ENCODE data around the gene MDP1. TPM values are rescaled to one million over a fixed set of nuclear protein-coding genes. Genes with fewer than 3 reads are reported as not detected.

MDP1 gene
- total RNA-seq, 2 experiments from 2014 or later, result 4.5 to 11.7 TPM

DNA sequence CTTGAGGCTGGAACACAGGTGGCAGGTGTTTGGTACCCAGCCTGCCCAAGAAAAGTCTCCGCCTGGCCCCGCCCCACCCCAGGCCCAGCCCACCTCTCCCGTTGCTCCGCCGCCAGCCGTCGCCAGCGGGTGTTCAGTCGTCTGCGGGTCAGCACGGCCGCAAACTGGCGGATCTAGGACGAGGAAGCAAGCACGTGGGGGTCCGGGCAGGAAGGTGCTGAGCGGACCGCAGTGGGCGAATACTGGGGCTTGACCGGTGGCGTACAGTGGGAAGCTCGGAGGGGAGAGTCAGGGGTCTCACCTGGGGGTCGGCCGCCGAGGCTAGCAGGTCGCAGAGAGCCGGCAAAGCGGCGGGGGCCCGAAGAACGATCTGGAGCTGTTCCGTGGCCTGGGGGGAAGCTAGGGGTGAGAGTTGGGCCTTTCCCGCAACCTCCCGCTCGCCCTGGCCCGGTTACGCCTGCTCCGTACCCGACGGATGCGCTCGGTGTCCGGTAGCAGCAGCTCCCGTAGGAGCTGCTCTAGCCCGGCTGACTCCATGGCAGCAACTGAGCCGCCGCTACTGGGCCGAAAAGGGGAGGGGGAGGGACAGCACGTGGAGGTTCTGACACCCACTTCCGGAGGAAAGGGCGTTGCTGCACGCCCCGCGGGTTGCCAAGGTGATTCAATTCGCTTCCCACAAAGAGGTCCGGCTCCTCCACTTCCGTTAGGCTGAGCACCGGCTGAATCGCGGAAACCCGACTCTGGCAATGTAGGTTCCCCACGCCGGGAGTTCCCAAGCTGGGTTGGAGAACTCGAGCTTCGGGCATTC, 27.4 kb downstream of the MDP1 start, which contains the start of gene IPO4:
Gene IPO4 (minus strand): TSS at position 566 of the 808 bp plus-strand sequence. CDS start 29 bp downstream, at position 537.
- Mint-ChIP-seq H3K27ac (peak within 1 kb of the TSS; percentile 83), H3K36me3 (ENCODE audit: low read depth) (peaks cover 42% of the 10 kb centered on the region), H3K4me3 (peak within 1 kb of the TSS; percentile 89), H3K4me1 (peaks cover 40% of the 10 kb centered on the region), H3K9me3 (ENCODE audit: low read depth) (no peaks in the 10 kb centered on the region), H3K27me3 (no peaks in the 10 kb centered on the region)
- DNase-seq (peak; percentile 97), ATAC-seq (peak; percentile 92)
- intact Hi-C loops (cut with DNase I, micrococcal nuclease), result loop anchor here (1.0 to 2.0 kb wide), 13 partner anchors 16 to 111 kb away; partner anchors contain the start of genes DCAF11 (in 2 of the 2), IRF9 (in 2 of the 2), NRL (in 2 of the 2) and PSME1 (in 2 of the 2)
- ChIA-PET POLR2A (interaction anchor here (0.5 to 2.0 kb wide), 12 partner anchors 8 to 243 kb away, joined by 3 to 10 read pairs (median 4); partner anchors contain the start of genes CHMP4A, DCAF11, IRF9 and NRL), CTCF (interaction anchor here (0.6 to 2.7 kb wide), 13 partner anchors 13 to 144 kb away, joined by 3 to 14 read pairs (median 4); partner anchors contain the start of genes CHMP4A, IRF9, PSME2 and TINF2)

DNA sequence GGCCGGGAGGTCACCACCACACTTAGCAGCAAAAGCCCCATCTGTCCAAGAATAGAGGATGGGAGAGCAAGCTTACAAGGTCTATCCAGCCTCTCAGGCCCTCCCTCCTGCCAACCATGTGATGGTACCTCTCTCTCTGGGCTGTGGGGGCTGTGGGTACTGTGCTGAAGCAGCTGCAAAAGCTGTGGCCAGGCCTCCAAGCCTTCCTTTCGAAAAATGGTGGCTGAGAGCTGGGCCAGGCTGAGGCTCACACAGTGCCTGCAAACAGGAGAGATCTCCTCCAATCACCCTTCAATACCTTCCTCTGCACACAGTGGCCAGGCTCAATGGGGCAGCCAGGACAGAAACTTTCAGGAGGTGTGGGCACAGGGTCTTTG, 28.3 kb downstream of the MDP1 start:
- peak overlapping the region; percentile 83 for H3K27ac Mint-ChIP-seq
- CTCF ChIA-PET, result interaction anchor here (0.9 to 2.0 kb wide), 6 partner anchors 14 to 121 kb away, joined by 3 to 8 read pairs (median 4); partner anchors contain the start of genes CIDEB, GMPR2, MDP1 and NEDD8
- H3K9me3 Mint-ChIP-seq (ENCODE audit: low read depth), result no peaks in the 10 kb centered on the region
- DNase-seq, result no peak
- peaks cover 35% of the 10 kb centered on the region for H3K4me1 Mint-ChIP-seq
- H3K4me3 Mint-ChIP-seq, result peak overlapping the region; percentile 89
- peaks cover 41% of the 10 kb centered on the region for H3K36me3 Mint-ChIP-seq (ENCODE audit: low read depth)
- ATAC-seq, result no peak
- intact Hi-C loops (cut with DNase I, micrococcal nuclease), result no loop called here
- H3K27me3 Mint-ChIP-seq, result no peaks in the 10 kb centered on the region
- POLR2A ChIA-PET, result interaction anchor here (1.9 to 2.0 kb wide), 2 partner anchors 26 to 73 kb away, joined by 5 to 6 read pairs; partner anchors contain the start of genes CHMP4A, DCAF11 and NRL

DNA sequence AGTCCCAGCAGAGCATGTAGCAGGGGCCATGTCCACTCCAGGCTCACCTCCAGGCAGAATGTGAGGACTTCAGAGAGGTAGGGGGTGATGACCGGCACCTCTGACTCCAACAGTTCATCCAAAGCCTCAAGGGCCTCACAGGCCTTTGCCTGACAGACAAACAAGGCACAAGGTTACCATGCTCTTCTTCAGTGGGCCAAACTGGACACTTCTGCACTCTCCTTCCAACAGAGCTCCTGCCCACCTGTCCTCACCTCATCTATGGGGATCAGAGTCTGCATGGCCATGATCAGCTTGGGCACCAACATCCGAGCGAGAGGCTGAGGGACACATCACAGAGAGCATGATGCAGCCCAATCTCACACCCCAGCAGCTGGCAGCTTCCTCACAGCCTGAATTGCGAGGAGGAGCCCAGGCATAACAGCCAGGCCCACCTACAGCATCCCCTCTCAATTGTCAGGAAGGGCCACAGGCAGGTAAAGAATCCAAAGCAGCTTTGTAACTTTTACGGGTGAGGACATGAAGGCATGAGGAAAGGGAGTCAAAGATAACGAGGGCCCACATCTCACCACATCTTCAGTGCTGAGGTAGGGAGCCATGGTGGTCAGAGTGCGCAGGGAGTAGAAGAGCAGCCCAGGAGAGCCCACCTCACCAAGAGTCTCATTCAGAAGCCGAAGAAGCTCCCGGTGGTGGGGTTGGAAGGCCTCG, 28.9 kb downstream of the MDP1 start:
- DNase-seq (no peak), ATAC-seq (no peak)
- Mint-ChIP-seq H3K27ac (no peak overlapping the region), H3K4me1 (peaks cover 31% of the 10 kb centered on the region), H3K27me3 (no peaks in the 10 kb centered on the region), H3K4me3 (peak overlapping the region; percentile 89), H3K9me3 (ENCODE audit: low read depth) (no peaks in the 10 kb centered on the region), H3K36me3 (ENCODE audit: low read depth) (peaks cover 41% of the 10 kb centered on the region)
- POLR2A ChIA-PET, result interaction anchor here (1.9 to 2.0 kb wide), 2 partner anchors 26 to 72 kb away, joined by 5 to 6 read pairs; partner anchors contain the start of genes CHMP4A, DCAF11 and NRL
- intact Hi-C loops (cut with DNase I, micrococcal nuclease), result no loop called here
- CTCF ChIA-PET, result interaction anchor here (0.9 to 2.0 kb wide), 6 partner anchors 14 to 121 kb away, joined by 3 to 8 read pairs (median 4); partner anchors contain the start of genes CIDEB, GMPR2, MDP1 and NEDD8

DNA sequence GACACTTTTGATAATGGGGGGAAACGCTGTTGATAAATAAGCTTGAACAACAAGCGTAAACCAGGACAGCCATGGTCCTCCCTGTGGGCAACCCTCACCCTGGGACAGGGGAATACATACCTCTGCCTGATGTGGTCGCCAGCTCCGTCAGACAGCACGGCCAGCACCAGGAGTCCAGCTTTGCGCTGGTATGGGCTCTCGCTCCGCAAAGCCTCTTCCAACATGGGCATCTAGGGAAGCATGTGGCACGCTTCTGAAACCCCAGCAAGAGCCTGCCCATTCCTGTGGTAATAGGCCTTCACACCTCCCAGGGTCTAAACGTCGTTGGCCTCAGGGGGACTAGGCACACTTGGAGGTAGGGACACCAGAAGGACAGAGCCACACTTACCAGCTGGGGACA, 30.1 kb downstream of the MDP1 start:
- ChIA-PET POLR2A (interaction anchor here (0.7 kb wide), 1 partner anchor 21 kb away, joined by 3 read pairs; no protein-coding TSS in a partner anchor), CTCF (interaction anchor here (0.7 to 2.5 kb wide), 4 partner anchors 25 to 146 kb away, joined by 3 to 7 read pairs (median 3); partner anchors contain the start of gene IRF9)
- Mint-ChIP-seq H3K36me3 (ENCODE audit: low read depth) (peaks cover 36% of the 10 kb centered on the region), H3K27me3 (no peaks in the 10 kb centered on the region), H3K4me3 (no peak overlapping the region), H3K9me3 (ENCODE audit: low read depth) (no peaks in the 10 kb centered on the region), H3K4me1 (peaks cover 29% of the 10 kb centered on the region), H3K27ac (no peak overlapping the region)
- DNase-seq (no peak), ATAC-seq (no peak)
- intact Hi-C loops (cut with DNase I, micrococcal nuclease), result no loop called here

DNA sequence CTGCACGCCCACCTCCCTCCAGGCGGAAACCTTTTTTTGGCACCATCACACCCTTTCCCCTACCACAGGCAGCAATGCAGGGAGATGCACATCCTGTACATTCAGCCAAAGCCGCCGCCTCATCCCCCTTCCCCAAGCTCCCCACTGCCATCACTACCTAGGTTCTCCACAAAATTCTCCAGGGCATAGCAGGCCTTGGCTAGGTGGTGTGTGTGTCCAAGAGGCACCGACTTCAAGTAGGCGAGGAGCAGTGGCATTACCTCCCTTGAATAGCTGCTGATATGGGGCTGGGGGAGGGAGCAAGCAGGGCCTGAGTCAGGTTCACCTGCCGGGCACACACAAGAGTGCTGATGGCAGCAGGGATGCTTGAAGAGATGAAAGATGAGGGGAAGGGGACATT, 30.8 kb downstream of the MDP1 start:
- H3K27me3 Mint-ChIP-seq, result no peaks in the 10 kb centered on the region
- H3K4me1 Mint-ChIP-seq, result peaks cover 27% of the 10 kb centered on the region
- no peak for DNase-seq
- peaks cover 34% of the 10 kb centered on the region for H3K36me3 Mint-ChIP-seq (ENCODE audit: low read depth)
- H3K27ac Mint-ChIP-seq, result no peak overlapping the region
- ChIA-PET CTCF (interaction anchor here (0.6 to 2.5 kb wide), 5 partner anchors 24 to 618 kb away, joined by 3 to 7 read pairs (median 3); partner anchors contain the start of gene IRF9), POLR2A (interaction anchor here (0.6 kb wide), 1 partner anchor 47 kb away, joined by 3 read pairs; no protein-coding TSS in a partner anchor)
- no peak overlapping the region for H3K4me3 Mint-ChIP-seq
- ATAC-seq, result no peak
- intact Hi-C loops (cut with DNase I, micrococcal nuclease), result no loop called here
- no peaks in the 10 kb centered on the region for H3K9me3 Mint-ChIP-seq (ENCODE audit: low read depth)

DNA sequence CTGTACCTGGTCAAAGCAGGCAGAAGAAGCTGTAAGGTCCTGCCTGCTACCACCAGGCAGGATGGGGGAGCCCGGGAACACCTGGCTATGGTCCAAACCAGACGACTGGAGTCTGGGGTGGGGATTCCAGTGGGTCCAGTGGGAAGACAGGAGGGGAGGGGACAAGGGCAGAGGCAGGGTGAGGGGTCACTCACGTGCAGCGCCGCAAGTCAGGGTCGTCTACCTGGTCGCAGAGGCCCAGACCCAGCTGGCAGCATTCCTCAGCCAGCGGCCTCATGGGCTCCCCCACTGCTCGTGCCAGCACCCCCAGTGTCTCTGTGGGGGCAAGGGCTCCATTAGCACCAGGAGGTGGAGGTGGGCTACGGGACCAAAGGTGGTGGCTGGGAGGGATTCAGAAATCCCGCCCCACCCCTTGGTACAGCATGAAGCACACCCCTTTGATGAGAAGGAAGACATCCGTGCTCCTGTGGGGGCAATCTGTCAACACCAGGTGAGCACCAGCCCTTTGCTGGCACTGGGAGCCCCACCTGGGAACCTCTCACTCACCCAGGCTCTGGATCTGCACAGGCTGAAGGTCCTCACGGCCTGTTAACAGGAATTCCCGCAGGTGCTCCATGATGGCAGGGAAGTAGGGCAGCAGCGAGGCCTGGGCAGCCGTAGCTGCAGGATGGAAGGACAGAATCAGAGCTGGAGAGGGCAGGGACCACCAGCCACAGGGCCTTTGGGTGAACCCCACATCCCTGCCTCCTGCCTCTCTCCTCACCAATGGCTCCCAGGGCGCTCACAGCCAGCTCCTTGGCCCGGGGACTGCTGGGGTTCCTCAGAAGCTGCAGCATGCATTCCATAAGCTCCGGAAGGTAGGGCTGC, 31.5 kb downstream of the MDP1 start:
- DNase-seq (no peak), ATAC-seq (no peak)
- Mint-ChIP-seq H3K4me3 (no peak overlapping the region), H3K4me1 (peaks cover 22% of the 10 kb centered on the region), H3K9me3 (ENCODE audit: low read depth) (no peaks in the 10 kb centered on the region), H3K27ac (no peak overlapping the region), H3K27me3 (no peaks in the 10 kb centered on the region), H3K36me3 (ENCODE audit: low read depth) (peaks cover 36% of the 10 kb centered on the region)
- ChIA-PET CTCF (interaction anchor here (0.6 to 2.5 kb wide), 4 partner anchors 23 to 618 kb away, joined by 3 to 7 read pairs (median 4); partner anchors contain the start of genes CIDEB and IRF9), POLR2A (interaction anchor here (0.6 kb wide), 2 partner anchors 28 to 46 kb away, joined by 3 to 8 read pairs; no protein-coding TSS in a partner anchor)
- intact Hi-C loops (cut with DNase I, micrococcal nuclease), result no loop called here

DNA sequence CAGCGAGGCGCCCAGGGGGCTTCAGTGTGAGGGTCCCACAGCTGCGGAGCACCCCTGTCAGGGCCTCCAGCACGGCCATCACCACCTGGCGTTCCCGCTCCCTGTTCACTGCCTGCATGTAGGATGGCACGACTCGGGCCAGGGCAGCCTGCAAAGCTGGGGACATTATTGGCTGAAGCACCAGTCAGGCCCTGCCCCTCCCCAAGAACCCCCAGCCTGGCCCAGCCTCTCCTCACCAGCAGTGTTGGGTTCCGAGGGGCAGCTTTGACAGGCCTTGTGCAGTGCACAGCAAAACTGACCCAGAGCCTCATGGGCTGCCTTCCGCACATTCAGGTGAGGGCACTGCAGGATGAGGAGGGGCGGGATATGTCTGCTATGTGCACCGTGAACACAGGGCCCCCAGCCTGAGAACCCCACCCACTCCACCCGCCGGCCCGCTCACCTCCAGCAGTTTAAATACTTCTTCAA, 32.8 kb downstream of the MDP1 start:
- Mint-ChIP-seq H3K9me3 (ENCODE audit: low read depth) (no peaks in the 10 kb centered on the region), H3K36me3 (ENCODE audit: low read depth) (peaks cover 42% of the 10 kb centered on the region), H3K4me1 (peaks cover 14% of the 10 kb centered on the region), H3K4me3 (no peak overlapping the region), H3K27me3 (no peaks in the 10 kb centered on the region), H3K27ac (no peak overlapping the region)
- no peak for ATAC-seq
- intact Hi-C loops (cut with DNase I, micrococcal nuclease), result no loop called here
- DNase-seq, result no peak
- ChIA-PET POLR2A (no interaction called here), CTCF (interaction anchor here (0.6 to 1.4 kb wide), 3 partner anchors 94 to 126 kb away, joined by 3 to 6 read pairs (median 6); partner anchors contain the start of genes CIDEB and LTB4R2)

DNA sequence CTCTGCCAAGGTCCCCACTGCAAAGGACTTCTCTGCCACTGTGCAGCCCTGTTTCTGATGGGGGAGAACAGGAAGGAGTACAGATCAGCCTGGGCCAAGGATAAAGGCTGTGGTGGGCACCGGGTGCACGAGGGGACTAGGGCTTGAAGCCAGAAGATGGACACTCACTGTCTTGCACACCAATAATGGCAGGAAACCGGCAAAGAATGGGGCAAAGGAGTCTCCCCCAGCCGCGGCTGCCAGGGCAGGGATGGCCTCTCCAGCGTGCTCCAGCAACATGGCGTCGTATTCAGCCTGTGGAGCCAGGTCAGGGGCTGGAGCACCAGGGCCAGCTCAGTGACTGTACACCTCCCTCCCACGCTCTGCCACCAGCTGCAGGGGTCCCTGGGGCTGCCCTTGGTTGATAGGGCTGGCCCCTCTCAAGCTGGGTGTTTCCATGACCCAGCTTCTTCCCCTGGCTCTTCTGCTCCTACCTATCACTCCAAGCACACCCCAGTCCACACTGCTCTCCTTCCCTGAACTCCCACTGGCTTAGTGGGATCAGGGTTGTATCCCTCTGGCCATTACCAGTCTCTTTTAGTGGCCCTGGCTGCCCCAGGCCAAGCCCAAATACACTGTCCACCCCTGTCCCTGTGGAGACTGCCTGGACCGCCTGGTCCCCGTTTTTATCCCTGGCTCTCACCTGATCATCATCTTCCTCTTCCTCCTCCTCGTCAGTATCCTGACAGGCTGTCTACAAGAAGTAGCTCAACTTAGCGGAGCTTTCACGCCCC, 33.6 kb downstream of the MDP1 start:
- ChIA-PET CTCF (interaction anchor here (0.6 to 1.3 kb wide), 2 partner anchors 93 to 127 kb away, joined by 6 read pairs; partner anchors contain the start of gene LTB4R2), POLR2A (interaction anchor here (0.6 to 1.9 kb wide), 2 partner anchors 17 to 231 kb away, joined by 3 to 6 read pairs; no protein-coding TSS in a partner anchor)
- H3K27me3 Mint-ChIP-seq, result no peaks in the 10 kb centered on the region
- H3K4me3 Mint-ChIP-seq, result no peak overlapping the region
- H3K36me3 Mint-ChIP-seq (ENCODE audit: low read depth), result peaks cover 44% of the 10 kb centered on the region
- no peak for DNase-seq
- intact Hi-C loops (cut with DNase I, micrococcal nuclease), result no loop called here
- no peaks in the 10 kb centered on the region for H3K9me3 Mint-ChIP-seq (ENCODE audit: low read depth)
- ATAC-seq, result no peak
- peaks cover 8% of the 10 kb centered on the region for H3K4me1 Mint-ChIP-seq
- peak overlapping the region; percentile 42 for H3K27ac Mint-ChIP-seq

DNA sequence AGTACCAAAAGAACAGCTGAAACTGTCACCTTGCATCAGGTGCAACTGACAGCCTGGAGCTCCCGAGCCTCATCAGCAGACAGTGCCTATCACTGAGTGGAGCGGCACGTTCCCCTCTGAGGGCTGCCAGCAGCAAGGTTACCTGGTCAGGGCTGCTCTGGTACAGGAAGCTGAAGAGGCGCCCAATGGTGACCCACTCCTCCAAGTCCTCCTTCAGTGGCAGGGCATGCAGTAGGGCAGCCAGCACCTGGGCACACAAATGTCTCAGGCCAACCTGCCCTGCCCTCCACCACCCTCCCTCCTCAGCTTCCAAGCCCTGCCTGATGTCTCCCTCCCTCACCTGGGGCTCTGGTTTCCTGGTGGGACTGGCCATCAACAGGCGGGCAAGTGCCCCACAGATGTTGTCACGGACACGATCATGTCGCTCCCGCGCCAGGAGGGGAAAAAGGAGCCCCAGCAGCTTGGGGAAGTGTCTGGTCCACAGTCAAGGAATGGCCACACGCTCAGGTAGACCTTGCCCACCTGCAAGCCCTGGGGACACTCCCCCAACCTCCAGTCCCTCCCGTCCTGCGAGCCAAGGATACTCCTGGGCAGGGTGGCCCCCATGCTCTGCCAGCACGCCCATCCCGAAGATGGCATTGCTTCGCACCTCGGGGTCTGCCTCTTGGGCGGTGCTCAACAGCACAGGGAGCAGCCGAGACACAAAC, 34.3 kb downstream of the MDP1 start:
- ChIA-PET POLR2A (interaction anchor here (0.6 to 1.9 kb wide), 2 partner anchors 16 to 232 kb away, joined by 3 to 6 read pairs; no protein-coding TSS in a partner anchor), CTCF (interaction anchor here (1.2 to 1.3 kb wide), 2 partner anchors 115 to 128 kb away, joined by 4 to 6 read pairs; partner anchors contain the start of gene LTB4R2)
- no peak for ATAC-seq
- peaks cover 3% of the 10 kb centered on the region for H3K4me1 Mint-ChIP-seq
- intact Hi-C loops (cut with DNase I, micrococcal nuclease), result no loop called here
- H3K4me3 Mint-ChIP-seq, result no peak overlapping the region
- H3K27me3 Mint-ChIP-seq, result no peaks in the 10 kb centered on the region
- H3K27ac Mint-ChIP-seq, result no peak overlapping the region
- peaks cover 45% of the 10 kb centered on the region for H3K36me3 Mint-ChIP-seq (ENCODE audit: low read depth)
- no peaks in the 10 kb centered on the region for H3K9me3 Mint-ChIP-seq (ENCODE audit: low read depth)
- DNase-seq, result no peak

Measured in activated CD4-positive, alpha-beta T cell treated with anti-CD3 and anti-CD28 coated beads for 36 hours (primary cell).